HG02885 (cell line): ENCODE data around the gene ISG20.

ENCODE experiments used
- ATAC-seq: cut with Tn5 transposase; IDR thresholded peaks from one replicate; pipeline ENCODE4 v1.9.1; 2021; ENCODE audit warnings: mild to moderate bottlenecking; ENCODE audit not compliant: unreplicated experiment, poor library complexity

The ISG20 gene

DNA sequence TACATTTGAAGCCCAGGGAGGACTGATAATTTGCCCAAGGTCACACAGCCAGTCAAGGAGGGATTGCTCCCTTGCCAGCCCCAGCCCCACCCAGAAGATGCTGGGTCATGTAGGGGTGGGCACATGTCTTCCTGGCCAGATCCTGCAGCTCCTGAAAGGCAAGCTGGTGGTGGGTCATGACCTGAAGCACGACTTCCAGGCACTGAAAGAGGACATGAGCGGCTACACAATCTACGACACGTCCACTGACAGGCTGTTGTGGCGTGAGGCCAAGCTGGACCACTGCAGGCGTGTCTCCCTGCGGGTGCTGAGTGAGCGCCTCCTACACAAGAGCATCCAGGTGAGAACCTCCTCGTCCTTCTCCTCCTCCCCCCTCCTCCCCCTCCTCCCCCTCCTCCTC lies 13.2 kb downstream of the ISG20 start:
- no peak for ATAC-seq

DNA sequence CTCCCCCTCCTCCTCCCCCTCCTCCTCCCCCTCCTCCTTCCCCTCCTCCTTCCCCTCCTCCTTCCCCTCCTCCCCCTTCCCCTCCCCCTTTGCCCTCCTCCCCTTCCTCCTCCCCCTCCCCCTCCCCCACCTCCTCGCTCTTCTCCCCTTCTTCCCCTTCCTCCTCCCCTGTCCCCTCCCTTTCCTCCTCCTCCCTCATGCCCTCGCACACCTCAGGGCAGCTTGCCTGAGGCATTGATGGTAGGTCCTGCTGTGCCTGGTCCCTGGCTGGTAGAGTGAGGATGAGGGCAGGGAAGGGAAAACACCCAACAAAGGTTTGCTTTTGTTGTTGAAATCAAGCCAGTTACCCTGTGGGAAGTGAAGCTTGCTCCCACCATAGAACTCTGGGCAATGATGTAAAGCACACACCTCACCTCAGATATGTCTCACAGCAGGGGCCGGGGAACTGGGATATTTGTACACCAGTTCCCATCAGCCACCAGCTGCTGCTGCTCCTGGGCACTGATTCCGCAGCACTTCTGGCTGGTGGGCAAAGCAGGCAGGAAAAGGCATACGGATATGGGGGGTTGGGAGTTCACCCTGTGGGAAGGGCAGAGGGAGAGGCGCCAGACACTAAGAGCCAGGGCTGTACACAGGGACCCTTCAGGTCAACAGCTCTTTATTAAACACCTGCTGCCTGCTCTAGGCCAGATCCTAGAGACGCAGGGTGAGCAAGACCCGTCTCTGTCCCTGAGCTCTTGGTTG lies 13.8 kb downstream of the ISG20 start:
- no peak for ATAC-seq

DNA sequence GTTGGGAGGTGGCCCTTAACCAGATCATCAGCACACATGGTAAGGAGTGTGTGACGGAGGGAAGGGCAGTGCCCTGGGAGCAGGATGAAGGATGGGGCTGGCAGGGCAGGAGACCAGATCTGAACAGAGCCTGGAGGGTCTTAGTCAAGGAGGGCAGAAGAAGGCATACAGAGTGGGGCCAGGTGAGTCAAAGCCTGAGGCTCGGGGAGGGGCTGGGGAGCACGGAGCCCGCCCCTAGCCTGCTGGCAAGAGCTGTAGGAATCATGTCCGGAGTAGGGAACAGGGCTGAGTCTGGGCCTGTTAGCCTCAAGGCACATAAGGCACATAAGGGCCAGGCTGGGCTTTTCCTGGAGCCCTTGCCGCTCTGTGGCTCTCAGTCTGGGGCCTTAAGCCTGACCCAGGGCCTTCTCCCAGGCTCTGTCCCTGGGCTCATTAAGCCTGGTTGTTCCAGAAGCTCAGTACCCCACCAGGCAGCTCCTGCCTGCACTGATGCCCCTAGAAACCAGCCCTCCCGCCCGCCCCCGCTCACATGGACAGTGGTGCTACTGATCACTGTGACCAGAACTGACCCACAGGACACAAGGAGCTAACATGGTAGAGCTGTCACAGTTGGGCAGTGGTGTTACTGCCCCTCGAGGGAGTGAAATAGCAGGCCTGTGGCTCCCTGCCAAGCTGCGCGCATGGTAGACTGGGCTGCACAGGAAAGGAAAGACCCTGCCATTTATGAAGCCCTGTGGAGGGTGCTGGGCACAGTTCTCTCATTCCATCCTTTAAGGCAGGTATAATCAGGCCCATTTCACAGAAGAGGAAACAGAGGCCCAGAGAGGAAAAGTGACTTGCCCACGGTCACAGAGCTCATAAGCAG lies 14.6 kb downstream of the ISG20 start:
- no peak for ATAC-seq

DNA sequence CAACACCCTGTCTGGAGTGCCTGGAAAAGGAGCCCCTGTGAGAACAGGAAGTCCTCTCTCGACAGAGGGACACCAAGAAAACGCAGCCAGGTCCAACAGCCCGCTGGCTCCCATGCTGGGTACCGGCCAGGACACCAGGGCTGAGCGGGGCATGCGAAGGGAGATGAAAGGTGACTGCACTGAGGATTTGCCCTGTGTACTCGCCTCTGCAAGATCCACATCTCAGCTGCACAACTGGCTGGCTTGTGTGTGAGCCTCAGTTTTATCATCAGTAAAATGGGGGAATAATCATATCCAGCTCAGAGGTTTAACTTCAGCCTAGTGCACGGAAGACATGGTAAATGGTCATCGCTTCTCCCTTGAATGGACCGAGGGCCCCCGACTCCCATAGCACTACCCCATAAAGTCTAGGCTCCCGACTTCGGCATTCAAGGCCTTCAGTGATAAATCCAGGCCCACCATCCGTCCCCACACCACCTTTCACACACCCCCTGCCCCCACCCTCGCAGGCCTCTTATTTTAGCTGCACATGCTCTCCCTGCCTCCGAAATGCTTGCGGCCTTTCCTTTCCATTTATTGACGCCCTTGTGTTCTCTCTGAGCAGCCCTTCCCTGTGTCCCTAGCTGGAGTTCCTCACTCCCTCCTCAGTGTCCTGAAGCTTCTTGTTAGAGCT lies 15.8 kb downstream of the ISG20 start:
- no peak for ATAC-seq

DNA sequence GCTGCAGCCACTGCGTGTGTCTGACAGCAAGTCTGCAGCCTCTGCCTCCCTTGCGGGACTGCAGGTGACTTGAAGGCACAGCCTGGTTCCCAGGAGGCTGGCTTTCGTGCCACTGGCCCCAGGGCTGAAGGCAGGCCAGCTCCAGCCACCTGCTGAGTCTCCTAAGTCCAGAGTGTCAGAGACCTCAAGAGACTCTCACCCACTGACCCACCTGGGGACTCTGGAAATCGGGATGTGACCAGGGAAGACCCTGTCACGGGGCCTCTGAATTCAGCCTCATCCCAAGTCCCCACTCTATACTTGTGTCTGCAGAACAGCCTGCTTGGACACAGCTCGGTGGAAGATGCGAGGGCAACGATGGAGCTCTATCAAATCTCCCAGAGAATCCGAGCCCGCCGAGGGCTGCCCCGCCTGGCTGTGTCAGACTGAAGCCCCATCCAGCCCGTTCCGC lies 16.3 kb downstream of the ISG20 start:
- ATAC-seq: no peak

DNA sequence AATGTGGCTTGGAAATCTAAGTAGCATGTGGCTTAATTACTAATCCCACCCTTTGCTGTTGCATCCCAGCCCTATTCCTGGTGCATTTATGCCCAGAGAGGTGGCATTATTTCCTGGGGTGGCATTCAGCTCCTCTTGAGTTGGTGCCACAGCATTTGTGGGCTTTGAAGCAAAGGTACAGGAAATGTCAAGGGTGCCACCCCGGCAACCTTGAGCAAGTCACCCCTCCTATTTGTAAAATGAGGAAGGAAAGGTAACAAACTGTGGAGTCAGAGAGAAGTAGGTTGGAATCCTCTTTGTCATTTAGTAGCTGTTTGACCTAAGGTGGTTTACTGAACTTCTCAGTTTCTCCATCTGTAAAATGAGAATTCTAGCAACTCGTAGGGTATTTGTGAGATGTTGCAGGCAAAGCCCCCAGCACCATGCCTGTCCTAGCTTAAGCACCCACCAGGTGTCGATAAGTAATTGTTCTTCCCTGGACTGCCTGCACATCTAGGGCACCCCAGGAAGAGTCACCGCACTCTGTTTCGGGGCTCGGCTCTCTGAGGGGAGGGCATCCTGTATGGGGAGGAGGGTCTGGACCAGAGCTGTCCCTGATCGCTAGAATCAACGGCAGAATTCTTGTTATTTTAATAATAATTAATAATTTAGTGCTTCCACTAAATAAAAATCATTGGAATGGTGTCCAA lies 17.1 kb downstream of the ISG20 start:
- no peak for ATAC-seq

DNA sequence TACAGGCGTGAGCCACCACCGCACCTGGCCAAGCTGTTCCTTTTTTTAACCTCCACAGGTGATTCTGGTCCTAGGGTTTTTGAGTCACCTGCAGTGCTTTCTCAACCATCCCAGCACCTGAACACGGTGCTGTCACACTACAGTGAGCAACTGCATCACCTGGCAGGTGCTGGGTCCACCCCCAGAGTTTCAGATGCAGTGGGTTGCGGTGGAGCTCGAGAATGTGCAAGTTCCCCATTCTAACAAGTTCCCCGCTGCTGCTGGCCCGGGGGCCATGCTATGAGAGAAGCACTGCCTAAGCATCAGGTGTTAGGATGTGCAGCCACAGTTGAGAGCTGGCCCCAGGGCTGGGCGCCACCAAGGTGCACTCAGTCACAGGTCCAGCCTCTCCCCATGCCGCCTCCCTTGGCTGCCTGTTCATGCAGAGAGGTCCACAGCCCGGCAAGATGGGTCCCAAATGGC lies 18.0 kb downstream of the ISG20 start:
- ATAC-seq: peak; percentile 94

DNA sequence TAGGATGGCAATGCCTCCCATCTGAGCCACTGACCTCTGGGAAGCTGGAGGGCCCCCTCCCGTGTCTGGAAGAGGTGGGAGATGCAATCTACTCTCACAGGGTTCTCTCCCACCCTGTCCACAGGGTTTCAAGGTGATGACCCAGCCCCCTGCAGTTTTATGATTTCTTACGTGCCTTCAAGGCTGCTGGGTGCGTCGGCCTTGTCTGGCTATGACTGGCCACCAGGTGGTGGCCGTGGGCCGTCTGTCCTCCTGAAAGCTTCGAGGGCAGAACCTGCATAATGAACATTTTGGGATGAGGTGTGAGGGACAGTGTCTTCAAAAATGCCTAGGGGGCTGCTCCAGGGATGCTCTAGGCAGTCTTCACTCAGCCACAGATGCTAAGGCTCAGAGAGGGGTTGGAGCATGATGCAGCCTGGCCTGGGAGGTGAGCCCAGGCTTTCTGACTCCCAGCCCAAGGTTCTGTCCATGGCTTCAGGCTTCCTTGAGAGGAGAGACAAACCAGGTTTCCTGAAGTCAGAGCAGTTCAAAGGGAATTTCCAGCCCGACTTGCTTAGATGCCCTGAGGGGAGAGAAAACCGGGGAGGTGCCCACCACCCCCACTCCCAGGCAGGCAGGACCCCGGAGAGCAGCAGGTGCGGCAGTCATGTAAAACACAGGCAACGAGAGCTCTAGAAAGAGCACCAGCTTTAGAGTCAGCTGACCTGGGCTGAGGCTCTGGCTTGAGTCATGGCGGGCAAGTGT lies 18.7 kb downstream of the ISG20 start:
- no peak for ATAC-seq

DNA sequence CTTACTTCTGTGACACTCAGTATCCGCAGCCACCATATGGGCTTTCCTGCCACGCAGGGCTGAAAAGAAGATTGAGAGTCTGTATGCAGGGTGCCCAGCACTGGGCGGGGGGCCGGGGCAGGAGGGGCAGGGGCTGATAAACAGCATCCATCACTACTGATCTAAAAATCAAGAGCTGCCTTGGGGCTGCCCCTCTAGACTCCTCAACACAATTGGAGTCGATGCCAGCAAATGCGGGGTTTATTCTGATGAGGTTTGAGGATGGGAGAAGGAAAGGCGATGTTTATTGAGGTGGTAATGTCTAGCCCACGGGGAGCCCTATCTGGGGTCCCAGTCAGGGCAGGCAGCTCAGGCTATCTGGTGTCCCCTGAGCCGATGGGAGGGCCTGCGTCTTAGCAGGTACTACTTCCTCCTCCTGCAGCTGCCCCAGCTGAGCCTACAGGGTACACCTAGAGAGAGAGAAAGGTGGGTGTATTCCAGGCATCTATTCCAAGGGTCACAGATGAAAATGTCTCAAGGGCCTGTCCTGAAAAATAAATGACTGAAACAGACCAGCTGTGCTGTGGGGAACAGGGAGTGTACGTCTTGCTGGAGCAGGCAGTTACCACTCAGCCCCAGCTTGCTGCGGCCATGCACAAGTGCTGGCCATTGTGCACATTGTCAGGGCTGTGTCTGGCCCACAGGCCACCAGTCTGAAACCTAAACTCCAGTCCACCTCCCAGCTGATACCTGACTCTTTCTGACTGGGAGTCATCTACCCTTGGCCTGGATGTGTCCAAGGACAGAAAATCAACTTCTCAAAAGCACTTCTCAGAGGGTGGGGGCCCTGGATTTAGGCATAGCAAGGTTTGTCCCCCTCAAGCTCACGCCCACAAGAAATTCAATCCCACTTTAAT lies 19.5 kb downstream of the ISG20 start:
- no peak for ATAC-seq

DNA sequence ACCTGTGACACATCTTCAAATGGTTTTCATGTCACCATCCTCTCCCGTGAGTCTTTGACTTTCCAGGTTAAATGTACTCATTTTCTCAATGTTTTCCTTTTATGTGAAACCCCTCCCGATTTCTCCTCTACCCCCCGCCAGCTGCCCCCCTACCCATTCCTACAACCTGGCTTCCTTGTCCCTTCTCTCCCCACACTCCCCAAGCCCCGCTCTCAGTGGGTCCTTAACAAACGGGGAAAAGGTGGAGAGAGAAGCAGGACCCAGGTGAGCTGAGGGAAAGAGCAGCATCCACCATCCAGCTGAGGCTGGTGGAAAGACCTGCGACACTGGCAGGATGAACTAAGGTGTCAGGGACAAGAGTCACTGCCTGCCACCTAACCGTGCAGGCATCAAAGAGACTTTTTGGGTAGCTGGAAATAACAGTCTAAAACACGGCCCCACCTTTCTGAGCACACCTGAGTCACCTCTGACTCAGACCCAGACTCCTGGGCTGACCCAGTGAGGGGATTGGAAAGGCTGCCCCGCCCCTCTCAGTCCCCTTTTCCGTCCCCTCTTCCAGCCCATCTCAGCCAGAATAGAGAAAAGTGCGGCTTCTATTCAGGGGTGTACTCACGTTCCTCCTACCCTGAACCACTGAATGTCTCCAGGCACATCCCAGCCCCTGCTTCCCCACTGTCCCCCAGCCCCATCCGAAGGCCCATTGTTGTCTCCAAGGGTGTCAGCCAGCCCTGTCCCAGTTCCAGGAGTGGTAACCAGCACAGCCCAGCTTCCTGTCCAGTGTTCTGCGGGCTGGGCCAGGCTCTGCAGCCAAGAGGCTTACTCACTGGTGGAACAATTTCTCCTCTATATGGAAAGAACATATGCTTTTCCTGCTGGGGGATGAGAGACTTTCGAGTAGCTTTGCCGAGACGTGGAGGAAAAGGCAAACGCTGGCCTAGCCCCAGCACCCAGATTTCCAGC lies 20.4 kb downstream of the ISG20 start:
- ATAC-seq: no peak

DNA sequence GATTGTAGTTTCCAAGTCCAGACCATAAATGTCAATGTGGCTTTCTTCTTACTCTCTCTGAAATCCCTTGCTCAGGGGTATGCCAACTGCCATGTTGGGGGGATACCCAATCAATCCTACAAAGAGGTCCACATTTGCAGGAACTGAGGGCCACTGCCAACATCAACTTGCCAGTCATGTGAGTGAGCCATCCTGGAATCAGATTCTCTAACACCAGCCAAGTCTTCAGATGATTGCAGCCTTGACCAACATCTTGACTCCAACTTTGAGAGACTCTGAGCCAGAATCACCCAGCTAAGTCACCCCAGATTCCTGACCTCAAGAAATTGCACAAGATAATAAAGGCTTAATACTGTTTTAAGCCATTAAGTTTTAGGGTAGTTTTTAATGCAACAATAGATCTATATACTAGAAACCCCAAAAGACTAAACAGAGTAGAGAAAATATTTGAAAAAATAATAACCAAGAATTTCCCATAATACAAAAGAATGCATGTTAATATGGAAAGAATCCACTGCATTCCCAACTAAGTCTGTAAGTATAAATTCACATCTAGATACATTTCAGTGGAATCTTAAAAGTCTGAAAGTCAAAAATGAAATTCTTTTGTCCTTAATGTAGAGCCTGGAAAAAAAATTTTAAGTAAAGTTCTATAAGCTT lies 22.4 kb downstream of the ISG20 start:
- ATAC-seq: no peak

DNA sequence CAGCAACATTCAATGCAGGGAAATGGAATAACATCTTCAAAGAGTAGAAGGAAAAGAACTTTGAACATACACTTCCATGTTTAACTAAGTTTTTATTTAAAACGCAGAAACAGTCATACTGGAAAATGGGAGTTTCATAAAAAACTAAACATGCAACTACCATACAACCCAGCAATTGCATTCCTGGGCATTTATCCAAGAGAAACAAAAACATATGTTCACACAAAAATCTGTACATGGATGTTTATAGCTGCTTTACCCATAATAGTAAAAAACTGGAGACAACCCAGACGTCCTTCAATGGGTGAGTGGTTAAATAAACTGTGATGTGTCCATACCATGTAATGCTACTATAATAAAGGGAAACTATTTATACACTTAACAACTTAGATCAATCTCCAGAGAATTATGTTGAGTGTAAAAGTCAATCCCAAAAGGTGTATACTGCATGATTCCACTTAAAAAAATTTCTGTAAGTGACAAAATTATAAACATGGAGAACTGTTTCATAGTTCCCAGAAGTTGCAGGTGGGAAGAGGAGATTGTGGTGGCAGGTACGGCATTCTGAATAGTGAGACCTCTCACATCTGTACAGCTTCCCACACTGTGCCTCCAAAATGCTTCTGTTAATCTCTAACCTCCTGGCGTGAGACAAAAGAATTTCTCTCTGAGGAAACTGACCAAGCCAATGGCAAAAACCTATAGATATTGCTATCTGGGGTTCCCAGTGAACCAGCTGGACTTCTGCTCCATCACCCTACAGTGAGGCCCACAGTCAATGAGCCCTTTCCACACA lies 23.1 kb downstream of the ISG20 start:
- no peak for ATAC-seq

DNA sequence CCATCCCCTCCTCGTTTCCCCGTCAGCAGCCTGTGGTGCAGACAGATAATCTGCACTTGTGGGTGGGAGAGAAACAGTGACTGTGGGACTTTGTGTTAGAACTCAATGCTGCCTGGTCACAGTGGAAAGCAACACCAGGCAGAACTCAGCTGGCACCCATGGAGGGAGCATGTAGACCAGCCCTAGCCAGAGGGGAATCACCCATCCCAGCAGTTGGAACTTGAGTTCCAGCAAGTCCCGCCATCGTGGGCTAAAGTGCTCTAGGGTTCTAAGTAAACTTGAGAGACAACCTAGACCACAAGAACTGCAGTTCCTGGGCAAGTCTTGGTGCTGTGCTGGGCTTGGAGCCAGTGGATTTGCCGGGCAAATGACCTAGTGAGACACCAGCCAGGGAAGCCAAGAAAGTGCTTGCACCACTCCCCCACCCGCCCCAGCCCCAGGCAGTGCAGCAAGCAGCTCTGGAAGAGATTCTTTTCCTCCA lies 24.4 kb downstream of the ISG20 start:
- no peak for ATAC-seq

DNA sequence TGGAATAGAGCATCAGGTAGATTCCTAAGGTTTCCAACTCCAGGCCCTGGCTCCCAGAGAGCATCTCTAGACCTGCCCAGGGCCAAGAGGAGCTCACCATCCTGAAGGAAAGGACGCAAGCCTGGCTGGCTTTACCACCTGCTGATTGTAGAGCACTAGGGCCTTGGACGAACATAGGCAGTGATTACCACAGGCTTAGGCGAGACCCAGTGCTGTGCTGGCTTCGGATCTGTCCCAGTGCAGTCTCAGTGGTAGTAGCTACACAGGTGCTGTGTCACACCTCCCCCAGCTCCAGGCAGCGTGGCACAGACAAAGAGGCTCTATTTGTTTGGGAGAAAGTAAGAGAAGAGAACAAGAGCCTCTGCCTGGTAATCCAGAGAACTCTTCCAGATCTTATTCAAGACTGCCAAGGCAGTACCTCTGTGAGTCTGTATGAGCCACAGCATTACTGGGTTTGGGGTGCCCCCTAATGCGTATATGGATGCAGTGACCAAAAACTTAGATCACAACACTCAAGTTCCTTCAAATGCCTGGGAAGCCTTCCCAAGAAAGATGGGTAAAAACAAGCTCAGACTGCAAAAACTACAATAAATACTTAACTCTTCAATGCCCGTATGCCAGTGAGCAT lies 25.4 kb downstream of the ISG20 start:
- ATAC-seq: no peak

DNA sequence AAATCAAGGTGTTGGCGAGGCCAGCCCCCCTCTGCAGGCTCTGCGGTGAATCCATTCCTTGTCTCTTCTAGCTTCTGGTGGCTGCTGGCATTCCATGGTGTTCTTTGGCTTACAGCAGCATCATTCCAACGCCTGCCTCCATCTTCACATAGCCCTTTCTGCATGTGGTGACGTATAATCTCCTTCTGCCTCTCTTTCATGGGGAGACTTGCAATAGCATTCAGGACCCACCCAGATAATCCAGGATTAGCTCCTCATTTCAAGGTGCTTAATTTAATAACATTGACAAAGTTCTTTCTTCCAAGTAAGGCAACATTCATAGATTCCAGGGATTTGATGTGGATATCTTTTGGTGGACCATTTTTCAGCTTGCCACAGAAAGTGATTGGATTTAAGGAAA lies 35.8 kb downstream of the ISG20 start:
- no peak for ATAC-seq

DNA sequence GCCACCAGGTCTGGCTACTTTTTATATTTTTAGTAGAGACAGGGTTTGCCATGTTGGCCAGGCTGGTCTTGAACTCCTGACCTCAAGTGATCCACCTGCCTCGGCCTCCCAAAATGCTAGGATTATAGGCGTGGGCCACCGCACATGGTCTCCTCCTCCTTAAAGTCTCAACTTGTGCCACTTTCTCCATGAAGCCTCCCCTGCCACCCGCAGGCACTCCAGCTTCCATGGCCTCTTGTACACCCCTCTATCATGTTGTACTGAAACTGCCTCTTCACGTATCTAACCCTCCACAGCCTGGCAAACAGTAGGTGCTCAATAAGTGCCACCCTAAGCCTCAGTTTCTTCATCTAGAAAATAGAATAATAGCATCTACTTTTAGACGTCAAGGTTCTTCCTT lies 39.9 kb downstream of the ISG20 start:
- ATAC-seq: no peak
